Mammary epithelial cell (primary cell): Measurements from ENCODE around the gene USP3.

Experiments used
- CTCF ChIP-seq, 2 donors: IDR thresholded peaks in 1 of 2; conservative IDR thresholded peaks in 1 of 2; 2 replicates each; pipeline ENCODE4 v1.5.1; 2011 to 2012; ENCODE audit warnings: inconsistent platforms in 2 of 2, low read length in 2 of 2, mild to moderate bottlenecking in 2 of 2, control low read depth in 1 of 2, low read depth in 1 of 2; ENCODE audit not compliant: insufficient read depth in 1 of 2; ENCODE audit errors: extremely low read depth in 1 of 2
- EZH2 ChIP-seq: IDR thresholded peaks from 2 replicates; pipeline ENCODE4 v1.6.1; 2012; ENCODE audit warnings: low read length, inconsistent platforms, borderline replicate concordance

GRCh38 chr15:63556736-63557135, 52.3 kb downstream of the USP3 start:
- no peak for TF ChIP-seq CTCF (conservative IDR thresholded peaks at IDR 0.05 in 1 of 2, IDR thresholded peaks at IDR 0.05 in 1 of 2; ENCODE audit: extremely low read depth in 1 of 2, insufficient read depth in 1 of 2, low read depth in 1 of 2, low read length in 2 of 2)
- TF ChIP-seq EZH2, result no peak
